SW 1271 (cell line): ENCODE results near the gene RRAS.
A peak's percentile ranks its signal among the peaks of the same experiment; 100 is the strongest.

Source experiments
- DNase-seq, 2 experiments: peaks; one replicate each; lab custom pipeline; 2025; lab: John Stamatoyannopoulos, UW

Gene RRAS

GRCh38 chr19:49640113-49640898 is at the start of gene RRAS:
RRAS (minus strand) TSS chr19:49640143; CDS start chr19:49640098, 45 bp downstream.
- peak; percentile 100 for DNase-seq

GRCh38 chr19:49689133-49690078 is 49.5 kb upstream of the RRAS start, which contains the start of gene ADM5:
ADM5 (plus strand) TSS chr19:49689594; CDS start chr19:49689838, 244 bp downstream.
- DNase-seq, result no peak

GRCh38 chr19:49688531-49689132 is 48.7 kb upstream of the RRAS start:
- DNase-seq, result no peak

GRCh38 chr19:49687566-49688316 is 47.8 kb upstream of the RRAS start:
- peak in 1 of 2 experiments; percentile 12 for DNase-seq

- DNase-seq, result no peak
Measured at GRCh38 chr19:49687150-49687549, 47.2 kb upstream of the RRAS start.

- no peak for DNase-seq
Measured at GRCh38 chr19:49686503-49687088, 46.7 kb upstream of the RRAS start.

GRCh38 chr19:49685845-49686332 is 45.9 kb upstream of the RRAS start:
- DNase-seq, result no peak

- no peak for DNase-seq
Measured at GRCh38 chr19:49684983-49685553, 45.1 kb upstream of the RRAS start.

GRCh38 chr19:49684251-49684982 is 44.5 kb upstream of the RRAS start:
- DNase-seq, result no peak

- no peak for DNase-seq
Measured at GRCh38 chr19:49683814-49684250, 43.9 kb upstream of the RRAS start.

GRCh38 chr19:49682274-49682673 is 42.3 kb upstream of the RRAS start:
- DNase-seq, result no peak

GRCh38 chr19:49681830-49682229 is 41.9 kb upstream of the RRAS start:
- no peak for DNase-seq

- peak in 1 of 2 experiments; percentile 75 for DNase-seq
Measured at GRCh38 chr19:49680421-49681351, 40.7 kb upstream of the RRAS start.

- no peak for DNase-seq
Measured at GRCh38 chr19:49679771-49680413, 39.9 kb upstream of the RRAS start.

GRCh38 chr19:49678985-49679770 is 39.2 kb upstream of the RRAS start:
- no peak for DNase-seq

- DNase-seq, result peak; percentile 24 to 41
Measured at GRCh38 chr19:49677901-49678674, 38.1 kb upstream of the RRAS start.
